Lower leg skin (tissue), 4 donors: ENCODE data around the gene RAB5IF. TPM values are rescaled to one million over a fixed set of nuclear protein-coding genes. Genes with fewer than 3 reads are reported as not detected.
"Not testable (repeated sequence)": the region's sequence is repeated elsewhere in the genome, so short reads cannot be mapped to it uniquely, and the experiment has no call there.

Experiments
- DNase-seq, 2 donors: peaks; one replicate each; pipeline ENCODE4 v3.0.0-alpha.2; 2019; ENCODE audit warnings: low spot score in 2 of 2
- H3K4me3 ChIP-seq: fragments of 200-600 bp; sonication (generic); 2 replicates; pipeline ENCODE4 v1.5.1; 2017; ENCODE audit warnings: mild to moderate bottlenecking, low read depth; ENCODE audit not compliant: poor library complexity, severe bottlenecking
- CTCF ChIP-seq, 3 donors: fragments of 450-650 bp; IDR thresholded peaks; one replicate each; pipeline ENCODE4 v1.5.1; 2016; ENCODE audit warnings: antibody characterized with exemption in 3 of 3, mild to moderate bottlenecking in 3 of 3, moderate library complexity in 2 of 3
- POLR2A ChIP-seq, 2 donors: fragments of 450-650 bp; IDR thresholded peaks; one replicate each; pipeline ENCODE4 v1.6.1; 2016 to 2017; ENCODE audit warnings: antibody characterized with exemption in 2 of 2, mild to moderate bottlenecking in 1 of 2, moderate library complexity in 1 of 2
- WGBS, 2 donors: methylation state at CpG; one replicate each; pipeline ENCODE4 v1.1.5; 2018; 5-methylcytosine and 5-hydroxymethylcytosine counted together
- intact Hi-C: fragments of 100-400 bp; cut with DNase I; formaldehyde crosslinking; loops from one replicate; pipeline ENCODE4 v1.15.0; 2023; ENCODE audit warnings: low total_unique reads
- total RNA-seq, 4 donors: library from RNA; depleted of rRNA; stranded (reverse); fragments of >200 nt; gene quantifications; one replicate each; pipeline ENCODE4 v1.1.0, GENCODE V29; 2016

The RAB5IF gene
- total RNA-seq, 4 donors from 2014 or later: 57.3 to 75.5 (median 61.3) TPM

GRCh38 chr20:36607586-36608387 lies 2.2 kb downstream of the RAB5IF start:
- no peak overlapping the region for H3K4me3 ChIP-seq
- TF ChIP-seq POLR2A (IDR thresholded peaks at IDR 0.05): no peak
- no peak for TF ChIP-seq CTCF (IDR thresholded peaks at IDR 0.05)
- no peak for DNase-seq
- WGBS, 2 donors: 86 to 88% methylated on average over 7 of the region's 7 CpGs
- intact Hi-C loops: no loop called here

GRCh38 chr20:36608388-36608728 lies 2.8 kb downstream of the RAB5IF start:
- intact Hi-C loops, DNase-seq, H3K4me3 ChIP-seq: not testable (repeated sequence)
- WGBS, 2 donors: 41 to 56% methylated on average over 6 of the region's 6 CpGs

- intact Hi-C loops: no loop called here
- 83% methylated on average over 5 of the region's 5 CpGs for WGBS, 2 donors
- H3K4me3 ChIP-seq: no peak overlapping the region
- no peak for TF ChIP-seq CTCF (IDR thresholded peaks at IDR 0.05)
- DNase-seq: no peak
These were observed 6.0 kb downstream of the RAB5IF start for GRCh38 chr20:36611625-36612024.

GRCh38 chr20:36613974-36614373 lies 8.4 kb downstream of the RAB5IF start:
- no peak for DNase-seq
- no peak for TF ChIP-seq POLR2A (IDR thresholded peaks at IDR 0.05)
- intact Hi-C loops: no loop called here
- 21 to 79% methylated on average over 3 of the region's 3 CpGs for WGBS, 2 donors
- H3K4me3 ChIP-seq: no peak overlapping the region

GRCh38 chr20:36614781-36615557 lies 9.4 kb downstream of the RAB5IF start:
- TF ChIP-seq CTCF (IDR thresholded peaks at IDR 0.05) (no peak), POLR2A (IDR thresholded peaks at IDR 0.05) (no peak)
- WGBS, 2 donors: 86 to 88% methylated on average over 14 of the region's 14 CpGs
- intact Hi-C loops: no loop called here
- DNase-seq: no peak
- no peak overlapping the region for H3K4me3 ChIP-seq

- WGBS, 2 donors: 90 to 92% methylated on average over 5 of the region's 5 CpGs
- intact Hi-C loops: no loop called here
- no peak overlapping the region for H3K4me3 ChIP-seq
- TF ChIP-seq CTCF (IDR thresholded peaks at IDR 0.05) (no peak), POLR2A (IDR thresholded peaks at IDR 0.05) (no peak)
- DNase-seq: no peak
These were observed 15.3 kb downstream of the RAB5IF start for GRCh38 chr20:36620917-36621316.
